PC-9 (cell line): ENCODE measurements around the gene CAMTA1. TPM values are rescaled to one million over a fixed set of nuclear protein-coding genes. Genes with fewer than 3 reads are reported as not detected.

ENCODE experiments used
- BruUV-seq: library from RNA; stranded (reverse); fragments of 400-500 nt; replicated peaks from 2 replicates; lab custom pipeline; 2021; lab: Mats Ljungman, UMichigan
- CTCF ChIA-PET: fragments of 300-600 bp; sonication (Branson Sonifier 250); formaldehyde crosslinking; loops from one replicate; lab custom pipeline; 2022; ENCODE audit warnings: antibody characterized with exemption; lab: Charles Lee
- POLR2A ChIA-PET: fragments of 300-600 bp; sonication (Branson Sonifier 250); formaldehyde crosslinking; loops from one replicate; lab custom pipeline; 2022; ENCODE audit warnings: antibody characterized with exemption; ENCODE audit not compliant: unreplicated experiment; lab: Charles Lee
- DNase-seq, 2 experiments: peaks; one replicate each; pipeline versions ENCODE4 v3.0.0 to v3.0.0-alpha.2; 2015 to 2022; ENCODE audit warnings: mixed read lengths in 1 of 2
- H2AFZ ChIP-seq: fragments of 200-600 bp; sonication (generic); 2 replicates; pipeline ENCODE4 v1.8.1; 2017; ENCODE audit warnings: antibody characterized with exemption
- H3F3A ChIP-seq: fragments of 200-600 bp; sonication (generic); 2 replicates; pipeline ENCODE4 v1.8.1; 2017; ENCODE audit warnings: antibody characterized with exemption, mild to moderate bottlenecking, low read depth; ENCODE audit not compliant: insufficient read depth
- H3K27ac ChIP-seq: fragments of 200-600 bp; sonication (generic); 2 replicates; pipeline ENCODE4 v1.6.1; 2016; ENCODE audit warnings: mixed run types
- H3K27me3 ChIP-seq: fragments of 200-600 bp; sonication (generic); 2 replicates; pipeline ENCODE4 v1.6.1; 2016; ENCODE audit warnings: low read depth, mixed run types; ENCODE audit not compliant: insufficient read depth
- H3K36me3 ChIP-seq: fragments of 200-600 bp; sonication (generic); 2 replicates; pipeline ENCODE4 v1.6.1; 2016; ENCODE audit warnings: low read depth, mixed run types
- H3K4me1 ChIP-seq: fragments of 200-600 bp; sonication (generic); replicated peaks from 2 replicates; pipeline ENCODE4 v1.6.1; 2016; ENCODE audit warnings: mixed run types; ENCODE audit not compliant: insufficient read depth
- H3K4me2 ChIP-seq: fragments of 200-600 bp; sonication (generic); 2 replicates; pipeline ENCODE4 v1.6.1; 2017; ENCODE audit warnings: mixed run types
- H3K4me3 ChIP-seq: fragments of 200-600 bp; sonication (generic); 2 replicates; pipeline ENCODE4 v1.6.1; 2016; ENCODE audit warnings: mixed run types
- H3K79me2 ChIP-seq: fragments of 200-600 bp; sonication (generic); 2 replicates; pipeline ENCODE4 v1.6.1; 2017; ENCODE audit warnings: low read depth, mixed run types
- H3K9me2 ChIP-seq: fragments of 200-600 bp; sonication (generic); 2 replicates; pipeline ENCODE4 v1.8.1; 2017; ENCODE audit warnings: mild to moderate bottlenecking; ENCODE audit not compliant: insufficient read depth
- H3K9me3 ChIP-seq: fragments of 200-600 bp; sonication (generic); 2 replicates; pipeline ENCODE4 v1.8.1; 2016; ENCODE audit warnings: low read depth; ENCODE audit not compliant: insufficient read depth
- H4K20me1 ChIP-seq: fragments of 200-600 bp; sonication (generic); 2 replicates; pipeline ENCODE4 v1.8.1; 2017; ENCODE audit not compliant: insufficient read depth
- CTCF ChIP-seq: fragments of 200-600 bp; sonication (generic); conservative IDR thresholded peaks from 2 replicates; pipeline ENCODE4 v1.6.1; 2017; ENCODE audit warnings: mixed run types, antibody characterized with exemption, mild to moderate bottlenecking, moderate library complexity
- EZH2 ChIP-seq: fragments of 200-600 bp; sonication (generic); IDR thresholded peaks from 2 replicates; pipeline ENCODE4 v1.8.0; 2017; ENCODE audit warnings: antibody characterized with exemption, low read depth
- intact Hi-C: fragments of 100-400 bp; cut with micrococcal nuclease; formaldehyde crosslinking; loops from one replicate; pipeline ENCODE4 v1.10.0; 2022; ENCODE audit not compliant: unreplicated experiment
- total RNA-seq: library from RNA; stranded (reverse); gene quantifications from 2 replicates; pipeline ENCODE4 v1.2.3, GENCODE V29; 2021

The CAMTA1 gene
- total RNA-seq, 1 experiment from 2014 or later, result 72.3 TPM

DNA sequence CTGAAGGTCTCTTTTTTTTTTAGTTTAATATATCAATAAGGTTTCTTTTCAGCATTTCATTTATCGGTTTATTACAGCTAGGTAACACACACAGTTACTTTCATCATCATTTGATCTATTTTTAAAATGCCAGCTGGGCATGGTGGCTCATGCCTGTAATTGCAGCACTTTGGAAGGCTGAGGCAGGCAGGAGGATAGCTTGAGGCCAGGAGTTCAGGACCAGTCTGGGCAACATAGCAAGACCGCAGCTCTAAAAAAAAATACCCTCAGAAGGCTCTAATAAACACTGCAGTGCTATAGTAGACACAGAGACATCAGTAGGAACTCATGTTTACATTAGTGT is 937.4 kb downstream of the CAMTA1 start:
- Histone ChIP-seq H3K27me3 (peaks cover 85% of the 10 kb centered on the region), H3K79me2 (no peaks in the 10 kb centered on the region), H3K4me1 (no peaks in the 10 kb centered on the region), H3K9me2 (no peaks in the 10 kb centered on the region), H3K9me3 (no peaks in the 10 kb centered on the region), H4K20me1 (no peaks in the 10 kb centered on the region), H3F3A (no peaks in the 10 kb centered on the region), H3K36me3 (no peaks in the 10 kb centered on the region), H3K4me2 (no peak overlapping the region), H3K4me3 (no peak overlapping the region), H2AFZ (no peak overlapping the region), H3K27ac (no peak overlapping the region)
- intact Hi-C loops, result no loop called here
- no peak for TF ChIP-seq CTCF
- TF ChIP-seq EZH2, result no peak
- CTCF ChIA-PET, result interaction anchor here (0.6 kb wide), 1 partner anchor 81 kb away, joined by 3 read pairs; no protein-coding TSS in a partner anchor
- BruUV-seq, result no TSS peak
- no peak for DNase-seq
- POLR2A ChIA-PET, result no interaction called here

- Histone ChIP-seq H3K4me2 (no peak overlapping the region), H4K20me1 (no peaks in the 10 kb centered on the region)
- CTCF ChIA-PET, result interaction anchor here (0.7 kb wide), 1 partner anchor 27 kb away, joined by 6 read pairs; no protein-coding TSS in a partner anchor
These were observed 941.4 kb downstream of the CAMTA1 start for GRCh38 chr1:7726623-7727022.

GRCh38 chr1:7727809-7728471 is 942.7 kb downstream of the CAMTA1 start:
- no peak for DNase-seq
- peaks cover 73% of the 10 kb centered on the region for H3K27me3 ChIP-seq
- POLR2A ChIA-PET, result no interaction called here
- no peak overlapping the region for H2AFZ ChIP-seq
- no peaks in the 10 kb centered on the region for H3F3A ChIP-seq
- H3K9me2 ChIP-seq, result no peaks in the 10 kb centered on the region
- TF ChIP-seq EZH2, result no peak
- TF ChIP-seq CTCF, result no peak
- no peaks in the 10 kb centered on the region for H3K79me2 ChIP-seq
- H4K20me1 ChIP-seq, result no peaks in the 10 kb centered on the region
- H3K9me3 ChIP-seq, result no peaks in the 10 kb centered on the region
- CTCF ChIA-PET, result no interaction called here
- H3K36me3 ChIP-seq, result no peaks in the 10 kb centered on the region
- intact Hi-C loops, result no loop called here
- no peak overlapping the region for H3K4me2 ChIP-seq
- no peak overlapping the region for H3K27ac ChIP-seq
- no peak overlapping the region for H3K4me3 ChIP-seq
- BruUV-seq, result no TSS peak
- no peaks in the 10 kb centered on the region for H3K4me1 ChIP-seq

More at GRCh38 chr1:7726623-7727022, 941.4 kb downstream of the CAMTA1 start:
- POLR2A ChIA-PET, result no interaction called here
- Histone ChIP-seq H3K27ac (no peak overlapping the region), H3K36me3 (no peaks in the 10 kb centered on the region), H3K9me3 (no peaks in the 10 kb centered on the region), H3K27me3 (peaks cover 72% of the 10 kb centered on the region), H3K9me2 (no peaks in the 10 kb centered on the region), H3F3A (no peaks in the 10 kb centered on the region), H3K4me1 (no peaks in the 10 kb centered on the region), H2AFZ (no peak overlapping the region), H3K4me3 (no peak overlapping the region), H3K79me2 (no peaks in the 10 kb centered on the region)
- TF ChIP-seq CTCF, result no peak
- TF ChIP-seq EZH2, result no peak
- DNase-seq, result no peak
- intact Hi-C loops, result no loop called here
- no TSS peak for BruUV-seq
